HepG2 (cell line): ENCODE measurements around the gene C1S. TPM values are rescaled to one million over a fixed set of nuclear protein-coding genes. Genes with fewer than 3 reads are reported as not detected.

ENCODE experiments used
- EP300 ChIP-seq, 3 experiments: sonication (generic) in 1 of 3; formaldehyde crosslinking in 1 of 3; IDR thresholded peaks; 2 replicates each; pipeline versions ENCODE4 v1.5.1 to v1.6.1; 2011 to 2020; ENCODE audit warnings: low read depth in 2 of 3, low read length in 2 of 3, borderline replicate concordance in 1 of 3, improper control_type of control experiment in 1 of 3, mild to moderate bottlenecking in 1 of 3, missing genetic modification reagents in 1 of 3, moderate library complexity in 1 of 3
- NR2F6 ChIP-seq, 2 experiments: IDR thresholded peaks; 2 replicates each; pipeline ENCODE4 v1.6.1; 2016; ENCODE audit warnings: antibody characterized with exemption in 1 of 2, mild to moderate bottlenecking in 1 of 2
- PAXIP1 ChIP-seq: sonication (generic); formaldehyde crosslinking; conservative IDR thresholded peaks from 2 replicates; pipeline ENCODE4 v1.4.0; 2020; ENCODE audit warnings: mild to moderate bottlenecking, missing genetic modification reagents, moderate library complexity
- PPARG ChIP-seq: conservative IDR thresholded peaks from 2 replicates; pipeline ENCODE4 v1.6.1; 2016; ENCODE audit warnings: missing biosample characterization, missing genetic modification reagents
- RARA ChIP-seq: IDR thresholded peaks from 2 replicates; pipeline ENCODE4 v1.6.1; 2016; ENCODE audit warnings: missing genetic modification reagents, missing compliant biosample characterization
- TCF12 ChIP-seq, 2 experiments: fragments of 450-650 bp in 1 of 2; sonication (generic) in 1 of 2; formaldehyde crosslinking in 1 of 2; IDR thresholded peaks; 2 replicates each; pipeline versions ENCODE4 v1.6.1 to v1.8.0; 2017 to 2022; ENCODE audit warnings: antibody characterized with exemption in 1 of 2, mild to moderate bottlenecking in 1 of 2, missing genetic modification reagents in 1 of 2, moderate library complexity in 1 of 2
- ZNF710 ChIP-seq: sonication (generic); formaldehyde crosslinking; IDR thresholded peaks from 2 replicates; pipeline ENCODE4 v1.5.0; 2020; ENCODE audit warnings: mild to moderate bottlenecking, missing genetic modification reagents, borderline replicate concordance
- polyA plus RNA-seq, 8 experiments: library from polyadenylated mRNA; depleted of rRNA in 3 of 8; stranded (reverse) in 7 of 8; unstranded in 1 of 8; fragments of >200 nt; fragmentation: Illumina TruSeq in 4 of 8; extraction: Trizol in 4 of 8; gene quantifications; 2 replicates each; pipeline versions ENCODE4 v1.2.1 to v1.2.3, GENCODE V29; 2011 to 2016; ENCODE audit warnings: low read depth in 4 of 8, missing spikeins in 1 of 8, mixed read lengths in 1 of 8; ENCODE audit not compliant: insufficient read depth in 1 of 8
- total RNA-seq, 5 experiments: library from RNA; depleted of rRNA; stranded (reverse); fragments of >200 nt; fragmentation: Illumina TruSeq; extraction: Trizol; gene quantifications; 2 replicates each; pipeline ENCODE4 v1.2.3, GENCODE V29; 2016; ENCODE audit warnings: low read depth in 1 of 5

C1S gene
- total and polyA plus RNA-seq, 2 of the 13 experiments (the other 11 are each of a cell fraction or from before 2014, with no cell fraction given), result 14.5 to 18.2 TPM

GRCh38 chr12:7058163-7058845, 2.2 kb upstream of the C1S start (continued):
- TF ChIP-seq TCF12 (IDR thresholded peaks at IDR 0.05) (no peak), TCF12 (CRISPR knock-in tag; IDR thresholded peaks at IDR 0.05) (no peak), ZNF710 (no peak), NR2F6 (IDR thresholded peaks at IDR 0.05) (peak; percentile 45; the same call in 1 of the 2 replicates), NR2F6 (CRISPR knock-in tag; IDR thresholded peaks at IDR 0.05) (no peak), EP300 (IDR thresholded peaks at IDR 0.05; ENCODE audit: low read depth in 2 of 2, low read length in 2 of 2) (peak in 1 of 2 experiments; percentile 29; a peak in 1 of 4 replicates), EP300 (CRISPR knock-in tag; IDR thresholded peaks at IDR 0.05; ENCODE audit: borderline replicate concordance) (no peak), PAXIP1 (0 out of 2 replicates have a peak, but pooled peaks have one; percentile 18), PPARG (0 out of 2 replicates have a peak, but pooled peaks have one; percentile 39), RARA (peak; percentile 66)
